GM12865 (cell line): ENCODE results near the gene JAKMIP1.

ENCODE experiments used
- DNase-seq: peaks from one replicate; pipeline ENCODE4 v3.0.0; 2010; ENCODE audit warnings: low read depth
- H3K4me3 ChIP-seq: 2 replicates; pipeline ENCODE4 v1.5.1; 2011; ENCODE audit warnings: mild to moderate bottlenecking, low read depth, low read length, control low read depth
- CTCF ChIP-seq: IDR thresholded peaks from 2 replicates; pipeline ENCODE4 v1.5.1; 2011; ENCODE audit warnings: low read length, control low read depth, low read depth, inconsistent platforms; ENCODE audit not compliant: insufficient read depth; ENCODE audit errors: missing control alignments

Gene JAKMIP1

GRCh38 chr4:6079965-6080364, 120.4 kb downstream of the JAKMIP1 start:
- no peak for DNase-seq
- no peak for TF ChIP-seq CTCF
- H3K4me3 ChIP-seq: no peak overlapping the region

GRCh38 chr4:6078560-6078959, 121.8 kb downstream of the JAKMIP1 start:
- TF ChIP-seq CTCF: no peak
- H3K4me3 ChIP-seq: no peak overlapping the region
- no peak for DNase-seq

- no peak overlapping the region for H3K4me3 ChIP-seq
- DNase-seq: peak; percentile 35
- peak; percentile 33 for TF ChIP-seq CTCF
Measured at GRCh38 chr4:6076391-6076790, 124.0 kb downstream of the JAKMIP1 start.

GRCh38 chr4:6074758-6075157, 125.6 kb downstream of the JAKMIP1 start:
- TF ChIP-seq CTCF: no peak
- no peak for DNase-seq
- no peak overlapping the region for H3K4me3 ChIP-seq

- no peak for TF ChIP-seq CTCF
- H3K4me3 ChIP-seq: no peak overlapping the region
- DNase-seq: no peak
Measured at GRCh38 chr4:6071959-6072720, 128.2 kb downstream of the JAKMIP1 start.

- DNase-seq: no peak
- no peak overlapping the region for H3K4me3 ChIP-seq
- TF ChIP-seq CTCF: no peak
Measured at GRCh38 chr4:6071191-6071958, 129.0 kb downstream of the JAKMIP1 start.
